CD14-positive monocyte (primary cell): ENCODE results near the gene HOXC11. TPM values are rescaled to one million over a fixed set of nuclear protein-coding genes. Genes with fewer than 3 reads are reported as not detected.

Experiments used
- DNase-seq, 3 donors: peaks; one replicate each; pipeline ENCODE4 v3.0.0-alpha.2; 2011 to 2022
- H2AFZ ChIP-seq: 2 replicates; pipeline ENCODE4 v1.6.0; 2012; ENCODE audit warnings: mild to moderate bottlenecking, low read depth, low read length, inconsistent platforms; ENCODE audit not compliant: insufficient read depth, poor library complexity, severe bottlenecking
- H3K27ac ChIP-seq, 2 donors: 1 replicate in 1 of 2; 2 replicates in 1 of 2; pipeline ENCODE4 v1.5.1; 2012 to 2013; ENCODE audit warnings: low read length in 2 of 2, control low read depth in 1 of 2, inconsistent platforms in 1 of 2, low read depth in 1 of 2, mild to moderate bottlenecking in 1 of 2
- H3K27me3 ChIP-seq, 2 donors: one replicate each; pipeline versions ENCODE4 v1.6.0 to v1.6.1; 2011 to 2013; ENCODE audit warnings: low read length in 2 of 2; ENCODE audit not compliant: control insufficient read depth in 2 of 2, insufficient read depth in 2 of 2
- H3K36me3 ChIP-seq, 2 donors: replicated peaks in 1 of 2; 1 replicate in 1 of 2; 2 replicates in 1 of 2; pipeline versions ENCODE4 v1.5.1 to v1.6.1; 2012 to 2013; ENCODE audit warnings: low read length in 2 of 2, control low read depth in 1 of 2, inconsistent platforms in 1 of 2, mild to moderate bottlenecking in 1 of 2; ENCODE audit not compliant: insufficient read depth in 2 of 2, control insufficient read depth in 1 of 2
- H3K4me1 ChIP-seq, 2 donors: 1 replicate in 1 of 2; 2 replicates in 1 of 2; pipeline versions ENCODE4 v1.5.1 to v1.6.1; 2012 to 2013; ENCODE audit warnings: low read length in 2 of 2, control low read depth in 1 of 2, inconsistent platforms in 1 of 2, mild to moderate bottlenecking in 1 of 2, moderate library complexity in 1 of 2; ENCODE audit not compliant: insufficient read depth in 2 of 2, control insufficient read depth in 1 of 2
- H3K4me2 ChIP-seq: replicated peaks from 2 replicates; pipeline ENCODE3; 2012; ENCODE audit warnings: low read length, moderate library complexity, mild to moderate bottlenecking; ENCODE audit not compliant: poor library complexity, severe bottlenecking; ENCODE audit errors: extremely low read depth
- H3K4me3 ChIP-seq, 3 experiments: fragments of 200-600 bp in 1 of 3; sonication (generic) in 1 of 3; replicated peaks in 1 of 3; 1 replicate in 2 of 3; 2 replicates in 1 of 3; pipeline ENCODE4 v1.5.1; 2011 to 2013; ENCODE audit warnings: low read length in 3 of 3, mild to moderate bottlenecking in 3 of 3, control low read depth in 2 of 3, low read depth in 2 of 3, inconsistent platforms in 1 of 3, moderate library complexity in 1 of 3
- H3K79me2 ChIP-seq: 2 replicates; pipeline ENCODE4 v1.6.0; 2012; ENCODE audit warnings: mild to moderate bottlenecking, control low read depth, inconsistent platforms, low read length, moderate library complexity; ENCODE audit not compliant: insufficient read depth
- H3K9ac ChIP-seq: 2 replicates; pipeline ENCODE4 v1.6.0; 2017; ENCODE audit warnings: low read length, mild to moderate bottlenecking; ENCODE audit not compliant: insufficient read depth, poor library complexity, severe bottlenecking
- H3K9me3 ChIP-seq, 2 donors: replicated peaks in 1 of 2; 1 replicate in 1 of 2; 2 replicates in 1 of 2; pipeline versions ENCODE4 v1.5.1 to v1.6.1; 2012 to 2013; ENCODE audit warnings: low read length in 2 of 2, control low read depth in 1 of 2; ENCODE audit not compliant: control insufficient read depth in 1 of 2, insufficient read depth in 1 of 2
- H4K20me1 ChIP-seq: 2 replicates; pipeline ENCODE4 v1.6.0; 2012; ENCODE audit warnings: mild to moderate bottlenecking, low read length, control low read depth, moderate library complexity; ENCODE audit not compliant: insufficient read depth
- H3K27ac Mint-ChIP-seq, 7 donors: one replicate each; pipeline ENCODE4 v1.8.0; 2020; ENCODE audit warnings: mild to moderate bottlenecking in 7 of 7, mixed read lengths in 7 of 7, moderate library complexity in 6 of 7, inconsistent platforms in 2 of 7
- H3K27me3 Mint-ChIP-seq, 3 donors: one replicate each; pipeline ENCODE4 v1.8.0; 2021 to 2022; ENCODE audit warnings: low read depth in 3 of 3, mild to moderate bottlenecking in 3 of 3, mixed read lengths in 3 of 3, moderate library complexity in 3 of 3, inconsistent platforms in 1 of 3
- H3K36me3 Mint-ChIP-seq, 2 donors: one replicate each; pipeline ENCODE4 v1.8.0; 2020; ENCODE audit warnings: mixed read lengths in 2 of 2, inconsistent platforms in 1 of 2, mild to moderate bottlenecking in 1 of 2
- H3K4me1 Mint-ChIP-seq: one replicate; pipeline ENCODE4 v1.8.0; 2020; ENCODE audit warnings: mild to moderate bottlenecking, mixed read lengths
- H3K4me3 Mint-ChIP-seq, 2 donors: one replicate each; pipeline ENCODE4 v1.8.0; 2020; ENCODE audit warnings: mild to moderate bottlenecking in 2 of 2, mixed read lengths in 2 of 2, moderate library complexity in 1 of 2
- H3K9me3 Mint-ChIP-seq, 7 donors: one replicate each; pipeline ENCODE4 v1.8.0; 2020 to 2022; ENCODE audit warnings: mixed read lengths in 7 of 7, mild to moderate bottlenecking in 6 of 7, moderate library complexity in 6 of 7, inconsistent platforms in 2 of 7
- WGBS: methylation state at CpG from one replicate; pipeline ENCODE4 v1.1.5; 2013; ENCODE audit warnings: missing lambda C conversion rate; ENCODE audit not compliant: insufficient coverage; 5-methylcytosine and 5-hydroxymethylcytosine counted together
- intact Hi-C, 2 donors: fragments of 100-400 bp; cut with micrococcal nuclease; formaldehyde crosslinking; loops; one replicate each; pipeline versions ENCODE4 v1.15.0 to v1.15.1; 2023
- polyA plus RNA-seq, 3 donors: library from polyadenylated mRNA; depleted of rRNA in 1 of 3; unstranded in 2 of 3; stranded (reverse) in 1 of 3; fragments of 300-500 nt in 2 of 3; fragments of >200 nt in 1 of 3; fragmentation: Illumina TruSeq in 2 of 3; gene quantifications; 1 replicate in 2 of 3; 2 replicates in 1 of 3; pipeline ENCODE4 v1.2.3, GENCODE V29; 2012 to 2021
- TF ChIP-seq, protein P1 (sequence below): fragments of 200-600 bp; IDR thresholded peaks from one replicate; pipeline ENCODE4 v1.8.0; 2022; ENCODE audit warnings: antibody characterized with exemption, mild to moderate bottlenecking

HOXC11 gene
- polyA plus RNA-seq, 3 donors: not detected

DNA sequence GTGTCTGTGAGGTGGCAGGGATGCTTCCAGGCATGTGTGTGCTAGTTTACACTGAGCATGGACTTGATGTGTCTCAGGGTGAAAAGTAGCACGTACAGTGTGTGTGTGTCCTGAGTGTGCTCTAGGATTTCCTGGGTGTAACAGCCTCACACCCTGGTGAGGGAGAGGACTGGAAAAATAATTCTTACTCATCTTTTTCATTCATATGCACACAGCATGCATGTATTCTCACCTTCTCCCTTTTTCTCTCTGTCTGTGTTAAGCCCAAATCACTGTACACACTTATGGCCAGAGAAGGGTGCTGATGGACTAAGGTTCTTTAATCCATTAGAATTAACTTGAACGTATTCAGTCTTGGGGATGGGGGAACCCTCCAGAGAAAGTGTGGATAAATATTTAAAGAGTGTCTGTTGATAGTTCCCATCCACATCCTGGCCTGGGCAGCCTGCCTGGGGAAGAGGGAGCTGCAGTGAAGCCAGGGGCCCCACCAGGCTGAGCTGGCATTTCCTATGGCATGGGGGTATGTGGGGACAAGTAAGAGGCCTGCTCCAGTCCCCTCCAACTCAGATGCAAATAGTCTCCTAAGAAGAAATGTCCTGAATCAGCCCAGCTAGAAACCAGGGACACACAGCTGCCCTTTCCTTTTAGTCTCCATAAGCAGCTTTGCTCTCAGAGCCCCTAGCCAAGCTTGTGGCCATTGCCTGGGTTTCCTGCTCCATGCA is 34.8 kb downstream of the HOXC11 start:
- Histone ChIP-seq H3K4me3 (peak overlapping the region in 1 of 3 experiments; percentile 73), H3K27ac (no peak overlapping the region), H3K4me1 (peaks cover 14 to 17% of the 10 kb centered on the region in 2 donors), H3K9ac (no peak overlapping the region), H3K4me2 (no peak overlapping the region), H4K20me1 (no peaks in the 10 kb centered on the region), H3K79me2 (no peaks in the 10 kb centered on the region), H3K36me3 (no peaks in the 10 kb centered on the region), H3K9me3 (peaks cover 2 to 52% of the 10 kb centered on the region in 2 donors), H2AFZ (no peak overlapping the region), H3K27me3 (peaks cover 84 to 98% of the 10 kb centered on the region in 2 donors)
- Mint-ChIP-seq H3K27ac (no peak overlapping the region), H3K9me3 (peaks cover 0 to 27% (median 17%) of the 10 kb centered on the region in 7 donors), H3K4me3 (peak overlapping the region in 1 of 2 donors; percentile 96), H3K4me1 (peaks cover 31% of the 10 kb centered on the region), H3K27me3 (peaks cover 97 to 98% (median 98%) of the 10 kb centered on the region in 3 donors), H3K36me3 (peaks cover 5 to 18% of the 10 kb centered on the region in 2 donors)
- TF ChIP-seq, protein P1, sequence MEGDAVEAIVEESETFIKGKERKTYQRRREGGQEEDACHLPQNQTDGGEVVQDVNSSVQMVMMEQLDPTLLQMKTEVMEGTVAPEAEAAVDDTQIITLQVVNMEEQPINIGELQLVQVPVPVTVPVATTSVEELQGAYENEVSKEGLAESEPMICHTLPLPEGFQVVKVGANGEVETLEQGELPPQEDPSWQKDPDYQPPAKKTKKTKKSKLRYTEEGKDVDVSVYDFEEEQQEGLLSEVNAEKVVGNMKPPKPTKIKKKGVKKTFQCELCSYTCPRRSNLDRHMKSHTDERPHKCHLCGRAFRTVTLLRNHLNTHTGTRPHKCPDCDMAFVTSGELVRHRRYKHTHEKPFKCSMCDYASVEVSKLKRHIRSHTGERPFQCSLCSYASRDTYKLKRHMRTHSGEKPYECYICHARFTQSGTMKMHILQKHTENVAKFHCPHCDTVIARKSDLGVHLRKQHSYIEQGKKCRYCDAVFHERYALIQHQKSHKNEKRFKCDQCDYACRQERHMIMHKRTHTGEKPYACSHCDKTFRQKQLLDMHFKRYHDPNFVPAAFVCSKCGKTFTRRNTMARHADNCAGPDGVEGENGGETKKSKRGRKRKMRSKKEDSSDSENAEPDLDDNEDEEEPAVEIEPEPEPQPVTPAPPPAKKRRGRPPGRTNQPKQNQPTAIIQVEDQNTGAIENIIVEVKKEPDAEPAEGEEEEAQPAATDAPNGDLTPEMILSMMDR: no peak
- no peak for DNase-seq
- intact Hi-C loops: loop anchor here (2.0 to 5.0 kb wide), 2 partner anchors 193 to 195 kb away; no protein-coding TSS in a partner anchor
- WGBS: no CpG with 5 or more reads among the region's 2 CpGs

DNA sequence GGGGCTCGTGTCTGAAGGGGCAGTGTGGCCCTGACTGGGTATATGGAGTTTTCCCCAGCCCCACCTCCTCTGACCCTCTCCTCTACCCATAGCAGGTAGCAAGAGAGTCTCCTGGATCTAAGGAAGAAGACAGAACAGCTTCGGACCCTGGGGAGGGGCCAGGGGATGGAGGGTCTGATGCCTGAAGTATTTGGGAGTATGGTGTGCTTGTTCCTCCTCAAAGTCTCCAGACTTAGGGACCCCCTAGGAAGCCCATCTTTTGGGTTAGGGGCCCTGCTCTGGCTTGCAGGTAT is 35.3 kb downstream of the HOXC11 start:
- peaks cover 5 to 18% of the 10 kb centered on the region in 2 donors for H3K36me3 Mint-ChIP-seq
- H4K20me1 ChIP-seq: no peaks in the 10 kb centered on the region
- H3K27ac Mint-ChIP-seq: no peak overlapping the region
- peaks cover 31% of the 10 kb centered on the region for H3K4me1 Mint-ChIP-seq
- H3K9me3 ChIP-seq: peaks cover 2 to 57% of the 10 kb centered on the region in 2 donors
- no peak overlapping the region for H3K27ac ChIP-seq
- H3K4me1 ChIP-seq: peaks cover 14 to 17% of the 10 kb centered on the region in 2 donors
- no peaks in the 10 kb centered on the region for H3K36me3 ChIP-seq
- no peaks in the 10 kb centered on the region for H3K79me2 ChIP-seq
- intact Hi-C loops: loop anchor here in 1 of 2 donors (5.0 kb wide), 1 partner anchor 194 kb away; no protein-coding TSS in a partner anchor
- H3K27me3 ChIP-seq: peaks cover 84 to 98% of the 10 kb centered on the region in 2 donors
- WGBS: no CpG with 5 or more reads among the region's 2 CpGs
- TF ChIP-seq, protein P1: no peak
- no peak overlapping the region for H3K4me2 ChIP-seq
- H3K27me3 Mint-ChIP-seq: peaks cover 97 to 98% (median 98%) of the 10 kb centered on the region in 3 donors
- H3K9ac ChIP-seq: no peak overlapping the region
- DNase-seq: no peak
- H3K9me3 Mint-ChIP-seq: peaks cover 0 to 30% (median 17%) of the 10 kb centered on the region in 7 donors
- no peak overlapping the region for H3K4me3 ChIP-seq
- H2AFZ ChIP-seq: no peak overlapping the region
- H3K4me3 Mint-ChIP-seq: peak overlapping the region in 1 of 2 donors; percentile 48
